HAP-1 (cell line): Measurements from ENCODE around the gene LHX2.
"Not testable (repeated sequence)": the region's sequence is repeated elsewhere in the genome, so short reads cannot be mapped to it uniquely, and the experiment has no call there.

Experiments used
- DNase-seq, 2 experiments: peaks; one replicate each; pipeline ENCODE4 v3.0.0-alpha.2; 2016 to 2020; ENCODE audit warnings: low spot score in 2 of 2
- H3K27me3 ChIP-seq: fragments of 250-450 bp; sonication (Bioruptor Pico); 2 replicates; pipeline ENCODE4 v1.5.1; 2020; ENCODE audit warnings: low read depth, mild to moderate bottlenecking, moderate library complexity
- H3K36me3 ChIP-seq: fragments of 250-450 bp; sonication (Bioruptor Pico); replicated peaks from 2 replicates; pipeline ENCODE4 v1.5.1; 2020; ENCODE audit warnings: mild to moderate bottlenecking
- H3K4me1 ChIP-seq: fragments of 250-450 bp; sonication (Bioruptor Pico); 2 replicates; pipeline ENCODE4 v1.5.1; 2020; ENCODE audit warnings: mild to moderate bottlenecking
- H3K4me3 ChIP-seq: fragments of 250-450 bp; sonication (Bioruptor Pico); 2 replicates; pipeline ENCODE4 v1.5.1; 2020; ENCODE audit warnings: mild to moderate bottlenecking, moderate library complexity
- H3K9me3 ChIP-seq: fragments of 250-450 bp; sonication (Bioruptor Pico); 2 replicates; pipeline ENCODE4 v1.5.1; 2020; ENCODE audit warnings: mild to moderate bottlenecking, moderate library complexity
- in situ Hi-C: fragments of 300-500 bp; cut with MboI; formaldehyde crosslinking; loops from 3 replicates; pipeline ENCODE4 v1.14.3; 2020; ENCODE audit warnings: low sequenced_read_pairs, inconsistent platforms, mixed read lengths

Gene LHX2, protein sequence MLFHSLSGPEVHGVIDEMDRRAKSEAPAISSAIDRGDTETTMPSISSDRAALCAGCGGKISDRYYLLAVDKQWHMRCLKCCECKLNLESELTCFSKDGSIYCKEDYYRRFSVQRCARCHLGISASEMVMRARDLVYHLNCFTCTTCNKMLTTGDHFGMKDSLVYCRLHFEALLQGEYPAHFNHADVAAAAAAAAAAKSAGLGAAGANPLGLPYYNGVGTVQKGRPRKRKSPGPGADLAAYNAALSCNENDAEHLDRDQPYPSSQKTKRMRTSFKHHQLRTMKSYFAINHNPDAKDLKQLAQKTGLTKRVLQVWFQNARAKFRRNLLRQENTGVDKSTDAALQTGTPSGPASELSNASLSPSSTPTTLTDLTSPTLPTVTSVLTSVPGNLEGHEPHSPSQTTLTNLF

DNA sequence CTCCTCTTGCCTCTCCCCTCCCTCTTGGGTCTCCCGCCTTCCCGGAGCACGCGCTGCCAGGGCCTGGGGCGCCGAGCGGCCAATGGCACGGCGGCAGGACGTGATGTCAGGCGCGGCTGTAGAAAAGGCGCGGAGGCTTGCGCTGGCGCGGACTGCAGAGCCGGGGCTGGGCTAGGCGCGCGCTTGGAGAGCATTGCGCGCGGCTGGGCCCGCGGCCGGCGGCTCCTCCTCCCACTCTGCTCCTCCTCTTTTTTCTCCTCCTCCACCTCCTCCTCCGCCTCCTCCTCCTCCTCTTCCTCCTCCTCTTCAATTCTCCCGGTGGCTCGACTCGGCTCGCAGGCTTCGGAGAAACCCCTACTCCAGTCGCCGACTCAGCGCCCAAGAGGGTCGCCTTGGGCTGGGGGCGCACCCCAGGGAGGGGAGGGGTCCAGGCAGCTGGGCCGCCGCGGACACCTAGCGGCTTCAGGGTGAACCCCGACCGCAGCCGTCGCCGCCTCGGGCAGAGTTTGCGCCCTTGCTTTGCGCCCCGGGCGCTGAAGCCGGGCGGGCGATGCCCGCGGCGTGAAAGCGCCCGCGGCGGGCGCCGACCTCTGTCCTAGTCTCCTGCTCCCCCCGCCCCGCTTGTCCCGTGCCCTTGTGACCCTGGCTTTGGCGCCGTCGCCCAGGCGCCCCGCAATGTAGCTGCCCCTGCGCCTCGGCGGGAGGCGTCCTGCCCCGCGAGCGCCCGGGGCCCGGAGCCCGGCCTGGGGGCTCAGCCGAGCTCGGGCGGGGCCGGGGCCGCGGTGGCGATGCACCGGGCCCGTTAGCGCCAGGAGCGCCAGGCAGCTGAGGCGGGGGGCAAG lies at the start of gene LHX2:
LHX2 (plus strand) TSS at position 309 of the 842 bp plus-strand sequence. CDS start 581 bp downstream, outside the sequence.
- peak; percentile 93 for DNase-seq
- H3K4me1 ChIP-seq, result peaks cover 18% of the 10 kb centered on the region
- H3K9me3 ChIP-seq, result no peaks in the 10 kb centered on the region
- peaks cover 12% of the 10 kb centered on the region; the same call in 1 of the 2 replicates for H3K36me3 ChIP-seq
- H3K27me3 ChIP-seq, result peaks cover 30% of the 10 kb centered on the region
- in situ Hi-C loops, result no loop called here
- H3K4me3 ChIP-seq, result peak within 1 kb of the TSS; percentile 60

- peaks cover 2% of the 10 kb centered on the region for H3K27me3 ChIP-seq
- no peak for DNase-seq
- no peaks in the 10 kb centered on the region for H3K4me1 ChIP-seq
- no peaks in the 10 kb centered on the region for H3K9me3 ChIP-seq
- H3K4me3 ChIP-seq, result no peak overlapping the region
- in situ Hi-C loops, result no loop called here
- H3K36me3 ChIP-seq, result no peaks in the 10 kb centered on the region
These were observed 46.8 kb upstream of the LHX2 start for GRCh38 chr9:123964761-123965160.

GRCh38 chr9:123965801-123966686 lies 45.5 kb upstream of the LHX2 start:
- no peaks in the 10 kb centered on the region for H3K9me3 ChIP-seq
- peaks cover 2% of the 10 kb centered on the region; the same call in 1 of the 2 replicates for H3K27me3 ChIP-seq
- no peak for DNase-seq
- in situ Hi-C loops, result no loop called here
- H3K4me3 ChIP-seq, result no peak overlapping the region
- H3K36me3 ChIP-seq, result no peaks in the 10 kb centered on the region
- H3K4me1 ChIP-seq, result no peaks in the 10 kb centered on the region

DNA sequence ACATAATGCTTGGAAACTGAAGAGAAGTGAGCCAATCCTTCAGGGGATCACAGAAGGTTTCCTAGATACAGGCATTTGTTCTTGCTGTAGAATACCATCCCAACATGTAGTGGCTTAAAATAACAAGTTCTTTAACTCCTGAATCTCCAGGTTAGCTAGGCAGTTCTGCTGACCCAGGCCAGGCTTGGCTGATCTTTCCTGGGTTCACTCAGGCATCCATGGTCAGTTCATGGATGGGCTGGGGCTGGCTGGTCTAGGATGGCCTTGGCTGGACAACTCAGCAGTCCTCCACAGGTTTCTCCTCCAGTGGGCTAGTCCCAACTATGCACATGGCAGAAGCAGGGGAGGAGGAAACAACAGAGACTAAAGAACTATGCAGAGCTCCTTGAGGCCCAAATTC lies 44.2 kb upstream of the LHX2 start:
- in situ Hi-C loops, result no loop called here
- H3K36me3 ChIP-seq, result no peaks in the 10 kb centered on the region
- no peak for DNase-seq
- H3K27me3 ChIP-seq, result peaks cover 2% of the 10 kb centered on the region; the same call in 1 of the 2 replicates
- no peak overlapping the region for H3K4me3 ChIP-seq
- no peaks in the 10 kb centered on the region; the same call in 1 of the 2 replicates for H3K9me3 ChIP-seq
- no peaks in the 10 kb centered on the region for H3K4me1 ChIP-seq

DNA sequence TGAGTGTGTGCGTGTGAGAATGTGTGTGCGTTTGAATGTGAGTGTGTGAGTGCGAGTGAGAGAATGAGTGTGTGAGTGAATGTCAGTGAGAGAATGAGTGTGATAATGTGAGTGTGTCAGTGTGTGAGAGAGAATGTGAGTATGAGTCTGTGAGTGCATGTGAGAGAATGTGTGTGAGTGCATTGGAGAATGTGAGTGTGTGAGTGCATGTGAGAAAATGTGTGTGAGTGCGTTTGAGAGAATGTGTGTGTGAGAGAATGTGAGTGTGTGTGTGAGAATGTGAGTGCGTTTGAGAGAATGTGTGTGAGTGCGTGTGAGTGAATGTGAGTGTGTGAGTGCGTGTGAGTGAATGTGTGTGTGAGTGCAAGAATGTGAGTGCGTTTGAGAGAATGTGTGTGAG lies 39.0 kb upstream of the LHX2 start:
- Histone ChIP-seq H3K4me1 (no peaks in the 10 kb centered on the region), H3K36me3 (no peaks in the 10 kb centered on the region), H3K9me3 (no peaks in the 10 kb centered on the region; the same call in 1 of the 2 replicates), H3K4me3 (no peak overlapping the region), H3K27me3 (peaks cover 4% of the 10 kb centered on the region; the same call in 1 of the 2 replicates)
- in situ Hi-C loops, result no loop called here
- no peak for DNase-seq

DNA sequence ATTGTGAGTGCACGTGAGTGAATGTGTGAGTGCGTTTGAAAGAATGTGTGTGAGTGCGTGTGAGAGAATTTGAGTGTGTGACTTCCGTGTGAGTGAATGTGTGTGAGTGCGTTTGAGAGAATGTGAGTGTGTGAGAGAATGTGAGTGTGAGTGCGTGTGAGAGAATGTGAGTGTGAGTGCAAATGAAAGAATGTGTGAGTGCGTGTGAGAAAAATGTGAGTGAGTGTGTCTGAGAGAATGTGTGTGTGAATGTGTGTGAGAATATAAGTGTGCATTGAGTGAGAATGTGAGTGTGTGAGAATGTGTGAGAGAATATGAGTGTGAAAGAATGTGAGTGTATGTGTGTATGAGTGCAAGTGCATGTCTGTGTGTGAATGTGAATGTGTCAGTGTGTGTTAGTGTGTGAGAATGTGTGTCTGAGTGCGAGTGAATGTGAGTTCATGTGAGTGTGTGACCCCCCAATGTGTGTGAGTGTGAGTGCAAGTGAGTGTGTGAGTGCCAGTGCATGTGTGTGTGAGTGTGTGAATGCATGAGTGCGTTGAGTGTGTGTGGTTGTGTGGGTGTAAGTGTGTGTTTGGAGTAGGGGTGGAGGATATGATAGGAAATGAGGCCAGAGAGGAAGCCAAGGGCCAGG lies 37.9 kb upstream of the LHX2 start:
- Histone ChIP-seq H3K27me3 (peaks cover 4% of the 10 kb centered on the region; the same call in 1 of the 2 replicates), H3K4me1 (no peaks in the 10 kb centered on the region), H3K36me3 (no peaks in the 10 kb centered on the region), H3K4me3 (no peak overlapping the region), H3K9me3 (no peaks in the 10 kb centered on the region; the same call in 1 of the 2 replicates)
- no peak for DNase-seq
- in situ Hi-C loops, result no loop called here

DNA sequence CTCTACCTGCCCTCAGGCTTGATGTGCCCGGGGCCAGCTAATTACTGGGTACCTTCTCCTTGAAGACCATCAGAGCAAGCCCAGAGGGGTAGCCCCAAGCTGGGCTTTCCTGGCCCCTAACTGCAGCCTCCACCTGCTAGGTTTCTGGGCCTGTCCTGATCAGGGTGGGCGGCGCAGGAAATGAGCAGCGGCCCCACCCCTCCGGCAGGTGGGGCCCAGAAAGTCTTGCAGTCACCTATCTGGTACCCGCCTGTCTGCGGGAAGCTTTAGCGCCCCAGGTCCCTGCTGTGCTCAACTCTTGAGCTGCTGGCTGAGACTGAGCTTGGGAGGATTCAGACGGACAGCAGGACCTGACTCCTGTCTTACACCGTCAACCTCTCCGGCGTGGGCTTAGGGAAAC lies 37.1 kb upstream of the LHX2 start:
- H3K4me3 ChIP-seq, result no peak overlapping the region
- DNase-seq, result no peak
- in situ Hi-C loops, result no loop called here

DNA sequence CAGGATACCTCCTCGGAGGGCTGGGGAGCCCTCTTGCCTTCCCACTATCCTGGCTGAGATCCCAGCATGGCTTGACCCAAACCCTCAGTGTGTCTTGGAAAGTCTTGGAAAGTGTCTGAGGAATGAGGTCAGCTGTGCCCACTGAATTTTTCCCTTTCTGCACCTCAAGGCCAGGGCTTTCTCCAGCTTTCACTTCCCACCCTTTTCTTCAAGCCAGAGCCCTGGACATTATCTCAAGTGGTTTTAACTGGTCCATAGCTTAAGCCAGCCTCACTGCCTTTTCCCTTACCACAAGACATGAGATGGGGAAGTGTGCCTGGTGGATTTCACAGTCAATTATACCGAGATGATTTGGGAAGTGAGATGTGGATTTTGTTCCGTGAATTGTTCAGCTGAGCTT lies 35.7 kb upstream of the LHX2 start:
- peaks cover 9% of the 10 kb centered on the region; the same call in 1 of the 2 replicates for H3K27me3 ChIP-seq
- no peaks in the 10 kb centered on the region; the same call in 1 of the 2 replicates for H3K9me3 ChIP-seq
- H3K4me1 ChIP-seq, result no peaks in the 10 kb centered on the region
- H3K4me3 ChIP-seq, result no peak overlapping the region
- no peak for DNase-seq
- H3K36me3 ChIP-seq, result no peaks in the 10 kb centered on the region
- in situ Hi-C loops, result no loop called here

More for the DNA sequence above, 37.1 kb upstream of the LHX2 start:
- H3K27me3 ChIP-seq, result peaks cover 7% of the 10 kb centered on the region; the same call in 1 of the 2 replicates
- H3K9me3 ChIP-seq, result no peaks in the 10 kb centered on the region; the same call in 1 of the 2 replicates
- no peaks in the 10 kb centered on the region for H3K4me1 ChIP-seq
- no peaks in the 10 kb centered on the region for H3K36me3 ChIP-seq

DNA sequence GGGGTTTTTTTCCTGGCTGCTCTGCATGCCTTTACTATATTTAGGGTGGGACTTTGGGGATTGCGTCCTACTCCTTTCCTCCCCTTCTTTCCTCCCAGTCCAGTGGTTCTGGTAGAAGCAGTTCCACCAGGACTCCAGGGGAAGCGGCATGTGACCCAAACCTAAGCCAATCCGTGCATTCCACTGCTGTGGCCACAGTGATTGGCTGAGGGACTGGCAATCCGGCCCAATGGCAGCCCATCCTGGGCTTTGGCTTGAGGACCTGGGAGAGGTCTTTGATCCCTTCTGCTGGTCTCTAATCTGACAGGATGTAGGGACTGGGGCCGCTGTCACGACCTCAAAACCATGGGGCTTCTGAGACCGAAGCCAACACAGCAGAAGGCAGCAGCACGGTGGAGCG lies 35.0 kb upstream of the LHX2 start:
- H3K36me3 ChIP-seq, H3K9me3 ChIP-seq, DNase-seq, H3K4me3 ChIP-seq, in situ Hi-C loops, H3K4me1 ChIP-seq: not testable (repeated sequence)
- peaks cover 16% of the 10 kb centered on the region for H3K27me3 ChIP-seq

- no peaks in the 10 kb centered on the region for H3K4me1 ChIP-seq
- in situ Hi-C loops, result no loop called here
- no peak overlapping the region for H3K4me3 ChIP-seq
- no peaks in the 10 kb centered on the region for H3K36me3 ChIP-seq
- H3K27me3 ChIP-seq, result peaks cover 25% of the 10 kb centered on the region
- DNase-seq, result no peak
- H3K9me3 ChIP-seq, result no peaks in the 10 kb centered on the region
These were observed 32.6 kb upstream of the LHX2 start for GRCh38 chr9:123978981-123979380.

GRCh38 chr9:123982535-123982934 lies 29.0 kb upstream of the LHX2 start:
- no peaks in the 10 kb centered on the region for H3K36me3 ChIP-seq
- H3K9me3 ChIP-seq, result no peaks in the 10 kb centered on the region
- no peak for DNase-seq
- peaks cover 23% of the 10 kb centered on the region for H3K27me3 ChIP-seq
- no peaks in the 10 kb centered on the region for H3K4me1 ChIP-seq
- in situ Hi-C loops, result no loop called here
- no peak overlapping the region for H3K4me3 ChIP-seq

DNA sequence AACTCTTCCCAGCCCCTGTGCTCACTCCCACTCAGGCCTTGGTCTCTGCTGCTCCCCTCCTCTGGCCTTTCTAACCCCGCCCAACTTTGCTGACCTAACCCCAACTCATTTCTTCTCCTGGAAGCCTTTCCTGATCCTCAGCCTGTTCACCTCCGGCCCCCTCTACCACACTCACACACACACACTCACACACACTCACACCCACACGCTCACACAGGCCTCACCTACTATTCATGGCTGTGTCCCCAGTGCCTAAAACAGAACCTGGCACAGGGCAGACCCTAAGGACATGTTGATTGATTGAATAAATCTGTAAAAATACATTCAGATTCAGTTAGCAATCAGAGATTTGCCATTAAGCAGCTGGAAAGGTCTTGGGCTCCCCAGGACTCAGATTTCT lies 28.5 kb upstream of the LHX2 start:
- Histone ChIP-seq H3K9me3 (no peaks in the 10 kb centered on the region), H3K27me3 (peaks cover 26% of the 10 kb centered on the region), H3K36me3 (no peaks in the 10 kb centered on the region), H3K4me1 (no peaks in the 10 kb centered on the region), H3K4me3 (no peak overlapping the region)
- in situ Hi-C loops, result no loop called here
- DNase-seq, result no peak

DNA sequence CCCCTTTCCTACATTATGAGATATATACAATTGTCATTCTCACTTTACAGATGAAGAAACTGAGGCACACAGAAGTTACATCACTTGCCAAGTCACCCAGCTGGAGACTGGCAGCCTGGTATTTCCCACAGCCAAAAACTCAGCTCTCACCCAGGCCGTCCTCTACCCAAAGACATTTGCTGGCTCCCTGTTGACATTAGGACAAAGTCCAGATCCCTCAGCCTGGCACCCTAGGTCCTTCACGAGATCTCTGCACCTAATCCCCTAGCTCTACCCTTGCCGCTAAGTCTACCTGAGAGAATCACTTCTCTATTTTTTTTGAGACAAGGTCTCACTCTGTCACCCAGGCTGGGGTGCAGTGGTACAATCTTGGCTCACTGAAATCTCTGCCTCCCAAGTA lies 26.8 kb upstream of the LHX2 start:
- Histone ChIP-seq H3K9me3 (no peaks in the 10 kb centered on the region), H3K4me1 (no peaks in the 10 kb centered on the region), H3K36me3 (no peaks in the 10 kb centered on the region), H3K27me3 (peaks cover 32% of the 10 kb centered on the region), H3K4me3 (no peak overlapping the region)
- DNase-seq, result no peak
- in situ Hi-C loops, result no loop called here
